NCI-H524 treated with DMSO at 0.1 percent for 48 hours (cell line): ENCODE data around the gene SPTLC1.
A peak's percentile ranks its signal among the peaks of the same experiment; 100 is the strongest.
"Not testable (repeated sequence)": the region's sequence is repeated elsewhere in the genome, so short reads cannot be mapped to it uniquely, and the experiment has no call there.

Source experiments
- DNase-seq: peaks from one replicate; lab custom pipeline; 2025; lab: John Stamatoyannopoulos, UW

Gene SPTLC1, protein sequence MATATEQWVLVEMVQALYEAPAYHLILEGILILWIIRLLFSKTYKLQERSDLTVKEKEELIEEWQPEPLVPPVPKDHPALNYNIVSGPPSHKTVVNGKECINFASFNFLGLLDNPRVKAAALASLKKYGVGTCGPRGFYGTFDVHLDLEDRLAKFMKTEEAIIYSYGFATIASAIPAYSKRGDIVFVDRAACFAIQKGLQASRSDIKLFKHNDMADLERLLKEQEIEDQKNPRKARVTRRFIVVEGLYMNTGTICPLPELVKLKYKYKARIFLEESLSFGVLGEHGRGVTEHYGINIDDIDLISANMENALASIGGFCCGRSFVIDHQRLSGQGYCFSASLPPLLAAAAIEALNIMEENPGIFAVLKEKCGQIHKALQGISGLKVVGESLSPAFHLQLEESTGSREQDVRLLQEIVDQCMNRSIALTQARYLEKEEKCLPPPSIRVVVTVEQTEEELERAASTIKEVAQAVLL

DNA sequence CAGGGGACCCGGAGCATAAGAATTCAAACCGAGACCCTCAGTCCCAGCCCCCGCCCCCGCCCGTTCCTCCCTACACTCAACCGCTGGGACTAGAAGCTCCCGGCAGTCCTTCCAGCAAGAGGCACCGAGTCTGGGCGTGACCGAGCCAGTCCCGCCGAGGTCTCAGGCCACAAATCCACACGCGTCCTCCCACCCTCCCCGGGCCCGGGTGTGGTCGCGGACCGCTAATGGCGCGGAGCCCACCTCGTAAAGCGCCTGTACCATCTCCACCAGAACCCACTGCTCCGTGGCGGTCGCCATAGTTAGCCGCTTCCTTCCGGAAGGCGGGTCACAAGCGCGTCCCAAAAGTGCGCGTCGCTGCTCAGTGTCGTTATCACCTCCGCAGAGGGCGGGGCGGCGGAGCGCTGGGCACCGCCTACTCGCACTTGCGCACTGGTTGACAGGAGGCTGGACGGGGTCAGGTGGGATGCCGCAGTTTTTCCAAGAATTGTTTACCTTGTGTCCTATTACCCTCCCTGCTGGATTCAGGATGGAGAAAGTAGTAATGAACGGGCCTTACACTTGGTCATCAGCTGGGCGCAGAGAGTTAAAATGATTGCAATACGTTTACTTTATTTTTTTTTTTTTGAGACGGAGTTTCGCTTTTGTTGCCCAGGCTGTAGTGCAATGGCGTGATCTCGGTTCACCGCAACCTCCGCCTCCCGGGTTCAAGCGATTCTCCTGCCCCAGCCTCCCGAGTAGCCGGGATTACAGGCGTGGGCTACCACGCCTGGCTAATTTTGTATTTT, at the start of gene SPTLC1:
Gene SPTLC1, minus strand, starts transcription at position 343 of the 788 bp plus-strand sequence. Its CDS starts 43 bp downstream, at position 300.
- peak; percentile 70 for DNase-seq

DNA sequence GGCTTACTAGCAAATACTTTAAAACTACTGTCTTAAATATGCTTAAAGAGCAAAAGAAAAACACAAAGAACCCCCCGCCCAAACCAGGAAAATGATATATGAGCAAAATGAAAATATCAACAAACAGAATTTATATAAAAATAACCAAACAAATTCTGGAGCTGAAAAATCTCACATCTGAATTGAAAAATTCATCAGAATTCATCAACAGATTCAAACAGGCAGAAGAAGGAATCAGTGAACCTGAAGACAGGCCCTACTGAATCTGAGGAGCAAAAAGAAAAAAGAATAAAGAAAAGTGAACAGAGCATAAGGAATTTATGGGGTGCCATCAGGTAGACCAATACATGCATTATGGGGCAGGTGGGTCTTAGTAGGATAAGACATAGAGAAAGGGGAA, 49.8 kb upstream of the SPTLC1 start:
- no peak for DNase-seq

DNA sequence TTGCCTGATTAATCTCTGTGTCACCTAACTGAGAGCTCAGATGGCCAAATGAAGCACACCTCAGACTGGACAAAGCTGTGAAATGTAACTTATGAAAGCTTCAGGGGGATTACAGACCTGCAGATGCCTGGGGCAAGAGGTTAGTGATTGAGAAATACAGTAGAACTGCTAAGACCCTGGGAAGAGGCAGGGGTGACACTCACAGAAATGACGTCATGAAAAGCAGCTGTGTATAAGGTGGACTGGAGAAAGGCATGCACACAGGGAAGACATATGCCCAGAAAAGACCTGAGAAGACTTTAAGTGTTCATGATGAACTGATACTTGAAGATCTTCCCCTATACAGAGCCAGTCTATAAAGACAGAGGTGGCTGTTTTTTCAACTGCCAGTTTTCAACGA, 49.3 kb upstream of the SPTLC1 start:
- DNase-seq = no peak

DNA sequence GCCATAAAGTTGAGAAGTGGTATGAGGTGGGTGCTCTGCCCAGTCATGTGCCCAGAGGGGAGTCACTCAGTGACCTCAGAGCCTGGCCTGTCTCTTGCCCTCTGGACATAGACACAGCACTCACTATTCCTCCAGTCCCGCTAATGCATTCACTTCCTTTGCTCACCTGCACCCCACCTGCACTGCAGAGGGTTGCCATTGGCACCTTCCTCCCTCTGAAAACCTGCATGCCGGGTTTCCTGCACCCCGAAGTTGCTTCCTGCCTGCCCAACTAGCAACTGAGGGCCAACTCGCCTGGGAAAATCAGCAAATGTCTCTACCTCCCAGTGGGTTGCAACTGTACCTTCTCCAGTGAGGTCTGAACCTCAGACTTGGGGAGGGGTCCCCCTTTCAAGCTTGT, 48.1 kb upstream of the SPTLC1 start:
- no peak for DNase-seq

DNA sequence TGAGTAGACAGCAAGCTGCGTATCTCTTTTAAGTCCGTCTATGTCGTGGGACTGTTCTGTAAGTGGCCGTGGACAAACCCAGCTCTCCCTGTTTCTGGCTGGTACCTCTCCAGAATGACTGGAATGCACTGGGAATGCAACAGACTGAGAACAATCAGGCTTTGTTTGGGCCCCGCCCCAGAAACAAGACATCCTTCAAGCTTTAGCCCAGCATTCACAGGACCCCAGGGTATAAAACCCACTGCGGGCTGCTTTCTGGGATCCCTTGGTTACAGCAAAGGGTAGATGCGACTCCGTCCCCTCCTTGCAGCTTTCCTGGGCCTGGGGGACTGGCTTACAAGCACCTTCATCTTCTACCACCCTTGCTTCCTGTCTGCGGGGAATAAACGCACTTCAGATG, 45.6 kb upstream of the SPTLC1 start:
- no peak for DNase-seq

DNA sequence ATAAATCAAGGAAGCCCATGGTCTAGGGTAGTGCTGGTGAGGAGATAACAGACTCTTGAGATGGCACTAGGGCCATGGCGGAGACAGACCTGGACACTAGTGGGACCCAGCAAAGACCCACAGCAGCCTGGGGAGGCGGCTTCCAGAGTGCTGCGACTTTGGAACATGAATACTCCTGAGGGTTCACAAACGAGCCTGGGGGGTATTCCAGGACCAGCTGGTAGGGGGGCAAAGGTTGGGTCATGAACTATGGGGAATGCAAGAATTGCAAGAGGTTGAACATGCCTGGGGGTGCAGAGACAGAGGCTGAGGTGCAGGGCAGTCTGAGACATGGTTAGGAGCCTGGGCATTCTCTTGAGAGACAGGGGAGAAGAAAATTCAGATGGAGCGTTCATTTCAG, 43.8 kb upstream of the SPTLC1 start:
- no peak for DNase-seq

DNA sequence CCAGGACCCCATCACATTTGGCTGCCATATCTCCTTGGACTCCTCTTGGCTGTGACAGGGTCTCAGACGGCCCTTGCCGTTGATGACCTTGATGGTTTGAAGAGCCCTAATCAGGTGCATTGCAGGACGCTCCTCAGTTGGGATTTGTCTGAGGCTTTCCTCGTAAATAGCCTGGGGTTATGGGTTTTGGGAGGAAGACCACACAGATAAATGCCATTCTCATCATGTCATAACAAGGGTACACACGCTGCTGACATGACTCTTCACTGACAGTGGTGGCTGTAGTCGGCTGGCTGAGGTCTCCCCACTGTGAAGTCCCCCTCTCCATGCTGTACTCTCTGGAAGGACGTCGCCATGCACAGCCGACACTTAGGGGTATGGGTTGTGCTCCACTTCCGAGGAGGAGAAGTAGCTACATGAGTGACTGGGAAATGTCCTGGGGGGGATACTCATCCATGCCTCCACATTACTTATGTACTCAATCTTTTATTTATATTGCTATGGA, 42.9 kb upstream of the SPTLC1 start:
- no peak for DNase-seq

DNA sequence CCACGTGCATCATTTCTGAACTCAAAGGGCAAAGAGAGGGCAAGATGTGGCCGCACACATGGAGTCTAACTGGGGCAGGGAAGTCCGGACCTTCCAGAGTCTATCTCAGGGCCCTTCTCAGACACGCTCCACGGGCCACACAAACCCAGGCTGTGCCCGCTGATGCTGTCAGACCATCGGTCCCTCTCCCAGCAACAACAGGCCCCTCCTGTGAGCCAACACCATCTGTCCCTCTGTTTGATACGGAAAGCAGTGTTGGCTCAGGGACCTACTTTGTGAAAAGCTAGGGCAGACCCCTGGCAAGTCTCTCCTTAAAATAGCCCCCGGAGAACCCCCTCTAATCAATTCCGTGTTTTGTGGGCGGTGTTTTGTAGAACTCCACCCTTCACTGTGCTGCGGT, 40.5 kb upstream of the SPTLC1 start:
- DNase-seq = peak; percentile 79

DNA sequence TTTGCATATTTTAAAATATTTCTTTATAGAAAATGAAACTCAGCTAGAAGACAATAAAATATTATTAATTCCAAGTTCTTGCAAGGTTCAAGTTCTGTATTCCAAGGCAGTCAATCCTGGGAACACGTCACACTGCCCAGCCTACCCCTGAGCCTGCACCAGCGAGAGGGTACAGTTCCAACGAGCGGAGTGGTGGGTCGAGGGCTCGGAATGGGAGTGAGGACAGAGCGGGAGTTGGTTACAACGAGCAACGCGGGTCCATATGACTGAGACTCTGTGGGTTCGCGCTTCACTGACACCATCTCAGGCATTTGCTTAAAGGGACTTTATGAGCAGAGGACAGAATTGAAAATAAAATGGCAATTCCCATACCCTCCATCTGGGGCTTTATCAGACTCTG, 40.0 kb upstream of the SPTLC1 start:
- no peak for DNase-seq

DNA sequence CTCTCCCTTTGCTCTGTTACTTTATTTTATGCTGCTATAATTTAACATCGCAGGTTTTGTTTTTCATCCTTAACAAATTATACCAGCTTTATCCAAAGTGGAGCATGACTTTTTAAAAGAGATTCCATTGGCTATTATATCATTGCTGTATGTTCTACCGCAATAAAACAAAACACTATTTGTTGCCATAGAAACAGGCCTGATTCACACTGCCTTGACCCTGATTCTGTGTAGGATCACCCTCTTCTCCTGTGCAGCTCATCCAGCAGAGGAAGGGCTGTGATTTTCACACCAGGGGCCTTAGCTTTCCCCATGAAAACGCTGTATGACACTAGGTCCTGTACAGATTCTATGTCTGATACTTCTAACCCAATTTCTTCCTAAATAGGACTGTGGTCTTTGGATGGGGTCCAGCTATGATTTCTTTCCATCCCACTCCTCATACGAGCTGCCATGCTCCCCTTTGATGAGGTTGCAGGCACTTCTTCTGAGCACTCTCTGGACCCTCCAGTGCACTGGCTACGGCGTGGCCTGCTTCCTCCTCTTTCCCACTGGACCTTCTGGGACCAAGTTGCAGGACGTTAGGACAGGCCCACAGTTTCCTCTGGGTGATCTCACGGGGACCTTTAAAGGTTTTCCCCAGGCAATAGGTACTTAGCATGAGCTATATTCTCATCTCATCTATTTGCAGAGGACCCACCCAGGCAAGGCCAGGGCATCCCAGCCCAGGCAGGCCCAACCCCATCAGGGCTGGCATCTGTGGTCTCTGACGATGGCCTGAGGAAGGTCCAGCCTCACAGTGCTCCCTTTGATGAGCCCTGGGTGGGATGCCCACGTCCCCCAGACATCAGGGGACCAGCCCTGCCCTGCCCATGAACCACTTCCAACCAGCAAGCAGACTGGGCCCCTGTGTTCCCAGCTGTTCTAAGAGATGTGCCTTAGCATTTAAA, 38.5 kb upstream of the SPTLC1 start:
- not testable (repeated sequence) for DNase-seq

DNA sequence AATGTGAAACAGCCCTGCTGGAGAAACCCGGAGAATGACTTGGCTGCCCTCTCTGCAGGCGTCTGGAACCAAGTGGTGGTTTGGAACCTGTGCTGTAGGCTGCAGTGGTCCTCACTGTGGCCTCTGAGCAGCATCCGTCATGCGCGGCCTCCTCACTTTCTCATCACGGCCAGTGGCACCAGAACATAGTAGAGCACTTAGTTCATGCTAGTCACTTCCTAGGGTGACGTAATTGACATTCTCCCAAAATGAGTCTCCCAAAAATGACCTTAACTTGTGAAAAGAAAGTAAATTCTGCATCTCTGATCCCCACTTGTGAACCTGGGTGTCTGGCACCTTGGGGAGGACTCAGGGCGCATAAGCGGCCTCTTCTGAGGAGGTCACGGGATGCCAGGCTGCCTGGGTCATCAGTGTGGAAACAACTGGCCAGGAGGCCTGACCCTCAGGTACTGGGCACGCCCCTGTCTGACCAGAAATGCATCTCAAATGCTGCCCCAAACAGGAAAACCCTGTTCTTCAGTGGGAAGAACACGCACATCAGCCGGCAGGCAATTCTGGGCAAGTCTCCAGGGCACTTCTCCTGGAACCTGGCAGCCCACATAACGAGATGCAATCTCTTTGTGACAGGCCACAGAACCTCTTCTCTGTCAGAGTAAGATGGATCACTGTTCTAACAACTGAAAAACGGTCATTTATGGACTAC, 36.6 kb upstream of the SPTLC1 start:
- DNase-seq = no peak

DNA sequence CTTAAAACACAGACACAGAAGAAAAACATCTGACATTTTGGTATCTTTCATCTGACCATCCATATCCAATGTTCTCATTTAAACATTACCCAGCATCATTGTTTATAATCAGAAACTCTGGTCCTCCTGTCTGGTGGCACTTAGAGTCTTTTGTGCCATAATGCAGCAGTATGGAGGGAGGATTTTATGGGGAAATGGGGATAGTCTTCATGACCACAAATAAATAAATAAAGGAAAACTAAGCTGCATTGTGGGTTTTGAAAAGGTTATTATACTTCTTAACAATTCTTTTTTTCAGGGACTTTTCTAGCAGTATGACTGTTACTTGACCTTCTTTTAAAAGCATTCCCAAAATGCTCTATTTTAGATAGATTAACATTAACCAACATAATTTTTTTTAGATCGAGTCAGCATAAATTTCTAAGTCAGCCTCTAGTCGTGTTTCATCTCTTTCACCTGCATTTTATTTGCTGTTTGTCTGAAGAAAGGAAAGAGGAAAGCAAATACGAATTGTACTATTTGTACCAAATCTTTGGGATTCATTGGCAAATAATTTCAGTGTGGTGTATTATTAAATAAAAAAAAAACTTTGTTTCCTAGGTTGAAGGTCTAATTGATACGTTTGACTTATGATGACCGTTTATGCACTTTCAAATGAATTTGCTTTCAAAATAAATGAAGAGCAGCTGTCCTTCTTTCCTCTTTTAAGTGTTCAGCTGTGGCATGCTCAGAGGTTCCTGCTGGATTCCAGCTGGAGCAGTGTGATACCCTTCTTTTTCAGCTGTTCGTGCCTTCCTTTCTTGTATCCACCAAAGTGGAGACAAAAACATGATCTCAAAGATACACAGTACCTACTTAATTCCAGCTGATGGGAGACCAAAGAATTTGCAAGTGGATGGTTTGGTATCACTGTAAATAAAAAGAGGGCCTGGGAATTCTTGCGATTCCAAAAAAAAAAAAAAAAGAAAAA, 35.6 kb upstream of the SPTLC1 start:
- DNase-seq = not testable (repeated sequence)

DNA sequence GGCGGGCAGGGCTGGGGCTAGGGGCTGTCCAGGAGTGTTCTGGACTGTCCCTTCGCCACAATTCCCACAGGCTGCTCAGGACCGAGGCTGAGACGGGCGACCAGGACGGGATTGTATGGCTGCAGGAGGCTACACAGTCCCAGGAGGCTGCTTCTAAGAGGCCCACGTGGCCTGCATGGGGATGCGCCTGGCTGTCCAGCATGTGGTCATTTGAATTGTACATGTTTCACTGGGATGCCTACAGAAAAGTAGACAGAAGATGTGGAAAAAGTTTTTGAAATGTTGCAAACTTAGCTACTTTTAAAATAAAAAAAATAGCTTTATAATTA, 32.6 kb upstream of the SPTLC1 start:
- no peak for DNase-seq

DNA sequence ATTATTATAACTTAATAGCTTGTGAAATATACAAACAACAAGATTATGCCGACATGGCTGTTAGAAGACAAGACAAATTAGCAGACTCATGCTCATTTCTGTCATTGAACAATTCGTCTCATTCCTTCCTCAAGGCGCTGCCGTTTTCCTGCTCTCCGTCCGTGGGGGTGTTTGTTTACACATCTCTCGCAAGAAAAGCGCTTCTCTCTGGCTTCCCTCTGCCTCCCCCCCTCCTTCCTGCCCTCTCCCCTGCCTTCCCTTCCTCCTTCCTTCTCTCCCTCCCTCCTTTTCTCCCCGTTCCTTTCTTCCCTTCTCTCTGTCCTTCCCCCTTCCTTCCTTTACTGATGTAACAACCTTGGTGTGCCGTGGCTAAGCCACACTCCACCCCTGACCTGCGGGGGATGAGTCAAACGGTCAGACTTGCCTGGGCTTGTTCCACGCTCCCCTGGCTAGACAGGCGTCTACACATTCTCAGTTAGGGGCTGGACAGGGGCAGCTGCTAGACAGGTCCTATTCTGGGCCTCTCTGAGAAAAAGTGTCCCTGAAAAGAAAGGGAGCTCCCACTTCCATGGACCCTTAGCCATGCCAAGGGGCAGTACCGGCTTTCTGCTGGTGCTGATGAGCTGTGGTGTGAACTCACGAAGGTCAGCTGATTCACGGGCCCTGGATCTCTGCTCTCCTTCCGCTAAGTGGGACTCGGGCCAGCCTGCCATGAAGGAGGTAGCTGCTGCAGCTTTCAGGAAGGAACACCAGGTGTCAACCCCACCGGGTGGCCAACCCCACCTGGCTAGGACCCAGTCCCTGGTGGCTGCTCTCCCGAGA, 32.0 kb upstream of the SPTLC1 start:
- DNase-seq = no peak

DNA sequence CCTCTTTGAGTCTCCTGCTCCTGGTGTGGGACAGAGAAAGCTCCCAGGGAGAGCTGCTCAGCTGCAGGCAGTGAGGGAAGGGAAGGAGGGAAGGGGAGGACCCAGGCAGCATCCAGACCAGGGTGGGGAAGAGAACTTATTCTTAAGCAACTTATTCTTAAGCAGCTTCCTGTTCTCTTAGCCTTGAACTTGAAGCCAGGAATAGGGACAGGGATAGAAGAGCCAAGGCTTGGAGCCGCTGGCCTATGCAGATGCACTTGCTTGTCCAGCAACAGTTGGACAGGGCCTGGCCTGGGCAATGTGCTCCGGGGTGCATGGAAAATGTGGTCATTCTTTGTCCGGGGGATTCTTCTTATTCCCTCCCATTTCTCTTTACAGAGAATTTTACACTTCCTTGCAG, 31.4 kb upstream of the SPTLC1 start:
- DNase-seq = no peak

DNA sequence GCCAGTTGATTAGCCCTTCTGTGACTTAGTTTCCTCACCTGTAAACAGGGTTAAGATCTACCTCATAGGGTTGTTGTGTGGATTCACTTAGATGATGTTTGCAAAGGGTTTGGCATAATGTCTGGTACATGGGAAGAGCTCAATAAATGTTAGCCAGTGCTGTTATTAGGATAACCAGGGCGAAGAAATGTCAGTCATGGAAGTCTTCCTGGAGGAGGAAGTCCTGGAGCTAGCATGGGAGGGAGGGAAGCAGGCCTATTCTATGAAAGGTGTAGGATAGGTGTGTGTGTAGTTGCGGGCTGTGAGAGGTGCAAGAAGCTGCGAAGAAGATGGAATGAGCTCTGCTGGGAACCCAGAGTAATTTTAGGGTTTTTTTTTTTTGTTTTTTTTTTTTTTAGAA, 30.6 kb upstream of the SPTLC1 start:
- DNase-seq = not testable (repeated sequence)

DNA sequence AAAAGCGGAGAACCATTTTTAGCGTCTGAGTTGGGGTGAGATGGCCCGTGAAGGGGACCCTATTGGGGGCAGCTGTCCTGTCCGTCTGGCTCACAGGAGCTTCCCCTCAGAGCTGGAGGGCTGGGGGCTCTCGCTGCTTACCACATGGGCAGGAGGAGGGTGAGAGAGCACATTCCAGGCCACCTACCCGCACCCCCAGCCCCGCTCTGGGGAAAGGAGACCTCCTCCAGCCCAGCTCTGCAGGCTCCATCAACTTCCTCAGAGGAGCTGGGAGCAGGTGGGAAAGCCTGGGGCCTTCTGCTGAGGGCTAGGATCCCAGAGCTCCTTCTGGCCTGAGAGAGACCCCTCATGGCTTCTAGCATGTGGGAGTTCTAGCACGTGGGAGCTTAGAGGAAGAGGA, 27.1 kb upstream of the SPTLC1 start:
- DNase-seq = no peak

DNA sequence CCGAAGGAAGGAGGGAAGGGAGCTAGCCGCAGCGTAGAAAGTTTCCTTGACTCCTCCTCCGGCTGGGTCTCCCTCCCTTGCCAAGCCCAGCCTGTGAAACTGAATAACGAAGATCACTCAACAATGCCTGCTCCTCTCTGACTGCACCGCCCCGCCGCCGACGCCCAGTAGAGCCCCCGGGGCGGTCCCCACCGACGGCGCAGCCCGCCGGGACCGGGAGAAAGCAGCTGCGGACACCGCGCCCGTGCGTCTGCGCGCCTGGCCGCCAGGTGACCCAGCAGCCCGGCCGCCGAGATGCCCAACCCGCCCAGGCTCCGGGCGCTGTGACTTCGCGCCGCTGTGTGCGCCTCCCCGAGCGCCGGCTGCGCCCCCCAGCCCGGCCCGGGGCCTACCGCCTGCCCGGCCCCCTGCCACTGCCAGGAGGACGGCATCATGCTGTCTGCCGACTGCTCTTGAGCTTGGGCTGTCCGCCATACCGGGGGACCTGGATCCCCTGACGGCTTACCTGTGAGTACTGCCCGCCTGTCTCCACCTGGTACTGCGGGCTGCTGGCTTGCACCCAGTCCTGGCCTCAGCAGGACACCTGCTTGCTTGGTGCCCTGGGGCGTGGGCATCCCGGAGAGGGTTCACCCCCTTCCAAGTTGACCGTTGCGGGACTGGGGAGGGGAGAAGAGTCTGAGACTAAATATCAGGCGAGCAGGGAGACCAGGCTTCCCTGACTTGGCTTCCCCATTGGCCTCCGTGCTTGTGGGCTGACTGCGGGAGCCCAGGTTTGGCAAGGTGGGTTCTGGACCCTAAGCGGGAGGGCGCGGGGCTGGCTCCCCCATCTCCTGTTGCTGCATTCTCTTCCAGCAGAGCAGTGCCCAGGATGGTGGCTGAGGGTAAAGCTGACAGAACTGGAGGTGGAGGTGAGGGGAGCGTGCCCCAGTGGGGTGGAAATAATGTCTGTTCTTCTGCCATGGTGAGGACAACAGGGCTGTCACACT, 26.2 kb upstream of the SPTLC1 start:
- DNase-seq = no peak
